HG03378 (cell line): Measurements from ENCODE around the gene CCDC74A.
"Not testable (repeated sequence)": the region's sequence is repeated elsewhere in the genome, so short reads cannot be mapped to it uniquely, and the experiment has no call there.

Experiments used
- ATAC-seq: cut with Tn5 transposase; IDR thresholded peaks from one replicate; pipeline ENCODE4 v1.9.1; 2021; ENCODE audit warnings: mild to moderate bottlenecking, moderate library complexity; ENCODE audit not compliant: unreplicated experiment

CCDC74A gene

GRCh38 chr2:131525256-131525655, 2.4 kb upstream of the CCDC74A start:
- ATAC-seq = not testable (repeated sequence)

DNA sequence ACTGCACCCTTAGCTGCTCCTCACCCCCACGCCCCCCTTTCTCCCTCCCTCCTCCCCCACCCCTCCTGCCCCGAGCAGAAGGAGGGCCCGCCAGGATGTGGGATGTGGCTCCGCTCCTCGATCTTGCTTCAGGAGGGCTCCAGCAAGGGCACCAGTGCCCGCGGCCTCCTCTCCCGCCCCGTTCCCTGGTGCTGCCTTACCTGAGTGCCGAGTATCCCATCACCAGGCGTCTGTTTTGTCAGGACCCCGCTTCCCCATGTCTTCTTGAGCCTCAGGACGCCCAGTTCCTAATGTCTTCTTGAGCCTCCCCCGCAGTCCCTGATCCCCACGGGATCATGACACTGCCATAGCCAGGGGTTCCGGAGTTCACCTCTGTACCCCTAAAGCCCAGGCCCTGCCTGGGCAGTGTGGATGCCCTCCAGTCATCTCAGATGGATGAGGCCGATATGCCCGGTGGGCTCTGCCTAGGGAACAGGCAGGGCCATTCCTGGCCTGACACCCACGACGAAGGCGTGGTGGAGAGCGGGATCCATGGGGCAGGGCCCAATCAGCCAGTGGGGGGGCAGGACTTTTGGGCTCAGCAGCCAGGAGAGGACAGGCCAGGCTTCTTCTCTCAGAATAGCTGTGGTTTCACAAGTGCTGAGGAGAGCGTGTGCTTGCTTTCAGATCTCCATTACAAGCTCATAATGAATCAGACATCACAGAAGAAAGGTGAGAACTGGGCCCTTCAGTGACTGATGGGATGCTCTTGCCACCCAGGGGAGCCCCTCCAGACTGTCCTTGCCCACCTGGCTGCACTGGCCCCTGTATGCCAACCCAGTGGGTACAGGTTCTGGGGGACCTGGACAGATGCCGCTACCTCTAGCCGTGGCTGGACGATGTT, 1.5 kb downstream of the CCDC74A start:
- peak; percentile 82 for ATAC-seq

DNA sequence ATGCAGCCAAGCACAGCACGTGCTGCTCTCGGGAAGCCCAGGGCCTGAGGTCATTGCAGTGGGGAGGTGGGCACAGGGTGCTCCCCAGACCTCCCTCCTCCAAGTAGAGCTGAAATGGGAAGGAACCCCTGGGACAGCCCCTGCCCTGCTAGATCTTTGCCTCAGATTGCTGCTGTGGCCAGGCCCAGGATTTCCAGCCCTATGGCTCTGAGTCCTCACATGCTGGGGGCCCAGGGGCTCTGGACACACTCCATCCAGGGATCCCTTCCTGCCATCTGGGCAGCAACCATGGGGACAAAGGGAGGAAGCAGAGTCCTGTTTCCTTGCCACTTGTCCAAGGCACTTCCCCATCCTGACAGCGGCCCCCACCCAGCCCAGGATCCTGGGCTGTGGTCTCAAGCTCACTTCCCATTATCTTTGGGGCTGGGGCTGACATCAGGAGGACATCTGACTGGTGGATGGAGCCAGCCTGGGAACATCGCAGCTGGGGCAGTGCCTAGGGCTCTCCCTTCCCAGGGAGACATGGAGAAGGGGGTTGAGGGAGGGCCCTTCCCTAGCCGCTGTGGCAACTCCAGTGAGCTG, 2.3 kb downstream of the CCDC74A start:
- ATAC-seq = not testable (repeated sequence)

GRCh38 chr2:131530626-131531344, 3.1 kb downstream of the CCDC74A start:
- not testable (repeated sequence) for ATAC-seq

DNA sequence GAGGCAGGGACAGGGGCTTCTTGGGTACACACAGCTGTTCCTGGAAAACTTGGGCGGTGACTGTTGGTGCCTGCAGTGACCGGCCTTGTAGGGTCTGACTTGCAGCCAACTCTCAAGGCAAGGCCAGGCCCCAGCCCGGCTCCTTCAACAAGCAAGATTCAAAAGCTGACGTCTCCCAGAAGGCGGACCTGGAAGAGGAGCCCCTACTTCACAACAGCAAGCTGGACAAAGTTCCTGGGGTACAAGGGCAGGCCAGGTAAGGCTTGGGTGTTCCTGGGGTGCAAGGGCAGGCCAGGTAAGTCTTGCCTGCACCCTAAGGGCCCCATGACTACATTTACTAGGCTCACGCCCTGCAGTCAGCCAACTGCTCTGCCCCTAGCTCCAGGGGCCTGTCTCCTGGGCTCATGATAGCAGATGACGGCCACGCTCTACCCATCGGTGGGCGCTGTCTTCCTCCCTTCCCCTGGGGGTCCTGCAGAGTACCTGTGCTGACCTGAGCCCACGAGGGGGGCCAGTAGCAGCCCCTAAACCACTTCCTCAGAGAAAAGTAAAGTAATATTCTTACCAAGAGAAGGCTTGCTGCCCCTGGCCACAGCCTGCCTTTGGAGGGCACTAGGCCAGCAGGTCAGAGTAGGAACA, 4.0 kb downstream of the CCDC74A start:
- not testable (repeated sequence) for ATAC-seq

- not testable (repeated sequence) for ATAC-seq
These were observed 5.3 kb downstream of the CCDC74A start for GRCh38 chr2:131532723-131533608.

- not testable (repeated sequence) for ATAC-seq
These were observed 6.1 kb downstream of the CCDC74A start for GRCh38 chr2:131533609-131534316.

GRCh38 chr2:131534317-131534672, 6.6 kb downstream of the CCDC74A start:
- ATAC-seq = not testable (repeated sequence)

GRCh38 chr2:131534965-131535364, 7.3 kb downstream of the CCDC74A start:
- ATAC-seq = not testable (repeated sequence)

- no peak for ATAC-seq
These were observed 7.8 kb downstream of the CCDC74A start for GRCh38 chr2:131535526-131535925.

DNA sequence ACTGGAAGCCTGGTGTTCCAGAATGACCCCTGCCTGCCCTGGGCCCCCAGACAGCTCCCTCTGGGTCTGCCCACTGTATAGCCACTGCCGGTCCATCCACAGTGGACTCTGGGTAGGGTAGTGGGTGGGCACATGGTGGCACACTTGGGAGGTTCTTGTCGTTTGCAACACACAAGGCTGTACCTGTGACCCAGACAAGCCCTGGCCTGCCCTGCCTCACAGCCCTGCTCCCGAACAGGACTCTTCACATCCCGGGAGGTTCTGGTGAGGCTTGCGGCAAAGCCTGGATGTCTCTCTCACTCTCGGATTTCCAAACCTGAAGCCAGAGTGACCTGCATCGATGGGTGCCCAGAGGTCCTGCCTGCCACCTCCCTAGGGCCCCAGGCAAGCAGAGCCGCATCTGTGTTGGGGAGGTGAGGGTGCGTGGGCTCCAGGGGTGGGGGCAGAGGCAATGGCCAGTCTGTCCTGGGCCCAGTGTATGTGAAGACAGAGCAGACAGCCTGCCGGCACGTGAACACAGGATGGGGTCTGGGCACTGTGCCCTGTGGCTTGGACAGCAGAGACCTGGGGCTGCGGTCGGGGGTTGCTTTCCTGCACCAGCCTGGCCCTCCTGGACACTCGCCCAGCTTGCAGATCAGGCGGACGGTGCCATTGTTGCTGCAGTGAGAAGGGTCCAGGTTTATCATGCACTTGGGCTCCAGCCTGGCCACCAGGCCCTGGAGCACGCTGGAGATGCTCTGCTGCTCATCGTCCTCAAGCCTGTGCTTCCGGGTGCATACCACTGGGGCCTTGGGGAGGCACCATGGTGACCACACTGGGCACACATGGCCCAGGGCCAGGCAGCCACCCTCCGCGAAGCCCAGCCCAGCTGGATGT, 8.5 kb downstream of the CCDC74A start:
- not testable (repeated sequence) for ATAC-seq

- ATAC-seq = not testable (repeated sequence)
These were observed 9.2 kb downstream of the CCDC74A start for GRCh38 chr2:131536841-131537240.

DNA sequence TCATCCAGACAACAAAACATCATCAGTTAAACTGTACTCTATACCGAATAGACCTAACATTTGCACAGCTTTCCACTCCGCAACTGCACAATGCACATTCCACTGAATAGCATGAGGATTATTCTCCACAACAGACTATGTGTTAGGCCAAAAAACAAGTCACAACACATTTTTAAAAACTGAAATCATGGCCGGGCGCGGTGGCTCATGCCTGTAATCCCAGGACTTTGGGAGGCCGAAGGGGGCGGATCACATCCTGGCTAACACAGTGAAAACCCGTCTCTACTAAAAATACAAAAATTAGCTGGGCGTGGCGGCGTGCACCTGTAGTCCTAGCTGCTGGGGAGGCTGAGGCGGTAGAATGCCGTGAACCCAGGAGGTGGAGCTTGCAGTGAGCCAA, 11.2 kb downstream of the CCDC74A start:
- not testable (repeated sequence) for ATAC-seq

GRCh38 chr2:131542438-131543384, 15.0 kb downstream of the CCDC74A start:
- no peak for ATAC-seq

DNA sequence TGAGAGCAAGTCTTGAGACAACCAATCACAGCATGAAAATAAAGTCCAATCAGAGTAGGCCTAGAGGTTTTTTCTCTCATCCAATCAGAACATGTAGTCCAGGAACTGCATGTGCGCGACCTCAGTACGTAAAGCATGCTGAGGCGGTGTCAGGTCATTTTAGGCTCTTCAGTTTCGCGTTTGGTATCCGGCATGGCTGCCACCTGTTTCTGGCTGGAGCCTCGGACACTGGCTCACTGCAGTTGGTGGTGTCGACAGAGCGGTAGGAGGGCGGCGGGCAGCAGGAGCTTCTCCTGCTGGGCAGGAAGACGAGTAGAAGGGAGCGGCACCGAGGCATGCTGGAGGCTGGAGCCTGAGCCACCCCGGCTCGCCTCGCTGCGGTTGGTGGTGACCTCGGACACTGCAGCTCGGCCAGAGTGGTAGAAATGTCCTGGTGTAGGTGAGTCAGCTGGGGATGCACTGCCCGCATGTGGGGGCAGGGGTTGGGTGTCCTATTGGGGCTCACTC, 15.8 kb downstream of the CCDC74A start:
- ATAC-seq = no peak

- ATAC-seq = not testable (repeated sequence)
These were observed 16.5 kb downstream of the CCDC74A start for GRCh38 chr2:131544006-131544812.
